NCI-H187 treated with DMSO at 0.1 percent for 48 hours (cell line): ENCODE data around the gene C9orf78.

Source experiments
- DNase-seq: peaks from one replicate; lab custom pipeline; 2025; lab: John Stamatoyannopoulos, UW

Gene C9orf78

DNA sequence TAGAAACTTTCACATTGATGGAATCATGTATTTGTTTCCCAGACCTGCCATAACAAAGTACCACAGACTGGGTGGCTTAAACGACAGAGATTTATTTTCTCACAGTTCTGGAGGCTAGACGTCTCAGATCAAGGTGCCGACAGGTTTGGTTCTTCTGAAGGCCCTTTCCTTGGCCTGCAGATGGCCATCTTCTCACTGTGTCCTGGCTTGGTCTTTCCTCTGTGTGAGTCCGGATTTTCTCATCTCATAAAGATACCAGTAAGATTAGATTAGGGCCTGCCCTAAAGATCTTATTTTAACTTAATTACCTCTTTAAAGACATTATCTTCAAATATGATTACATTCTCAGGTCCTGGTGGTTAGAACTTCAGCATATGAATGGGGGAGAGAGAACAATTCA lies 6.0 kb upstream of the C9orf78 start:
- DNase-seq, result no peak

GRCh38 chr9:129840034-129840433 lies 5.0 kb upstream of the C9orf78 start:
- DNase-seq, result no peak

DNA sequence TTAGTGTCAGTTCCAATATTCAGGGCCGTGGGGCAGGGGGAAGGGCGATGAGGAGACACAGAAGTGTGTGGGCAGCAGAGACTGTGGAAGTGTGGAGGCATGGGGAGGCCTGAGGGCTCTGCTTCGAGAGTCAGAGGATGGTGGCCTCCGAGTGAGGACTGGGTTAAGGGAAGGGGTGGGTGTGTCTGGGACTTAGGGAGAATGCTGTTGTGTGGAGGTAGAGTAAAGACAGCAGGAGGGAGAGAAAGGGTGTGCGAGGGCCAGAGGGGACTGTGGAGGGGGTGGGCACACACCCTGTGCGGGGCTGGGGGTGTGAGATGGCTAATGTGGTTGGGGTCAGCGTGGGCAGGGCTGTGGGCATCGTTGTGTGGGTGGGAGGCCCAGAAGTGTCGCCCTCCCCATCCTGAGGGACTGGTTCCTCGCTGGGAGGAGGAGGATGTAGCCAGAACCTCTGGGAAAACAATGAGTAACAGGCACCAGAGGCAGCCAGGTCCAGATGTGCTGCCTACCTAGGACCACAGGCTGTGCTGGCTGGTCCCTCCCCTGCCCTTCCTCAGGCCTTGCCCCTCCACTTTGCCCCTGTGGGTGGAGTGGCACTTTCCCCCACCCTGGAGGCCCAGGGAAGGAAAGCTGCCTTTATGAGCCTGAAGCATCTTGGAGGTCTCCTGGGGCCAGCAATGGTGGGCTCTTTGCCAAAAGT lies 4.4 kb upstream of the C9orf78 start:
- no peak for DNase-seq

- no peak for DNase-seq
Measured at GRCh38 chr9:129838707-129839259, 3.7 kb upstream of the C9orf78 start.

GRCh38 chr9:129836311-129837007 lies 1.4 kb upstream of the C9orf78 start:
- DNase-seq, result no peak

DNA sequence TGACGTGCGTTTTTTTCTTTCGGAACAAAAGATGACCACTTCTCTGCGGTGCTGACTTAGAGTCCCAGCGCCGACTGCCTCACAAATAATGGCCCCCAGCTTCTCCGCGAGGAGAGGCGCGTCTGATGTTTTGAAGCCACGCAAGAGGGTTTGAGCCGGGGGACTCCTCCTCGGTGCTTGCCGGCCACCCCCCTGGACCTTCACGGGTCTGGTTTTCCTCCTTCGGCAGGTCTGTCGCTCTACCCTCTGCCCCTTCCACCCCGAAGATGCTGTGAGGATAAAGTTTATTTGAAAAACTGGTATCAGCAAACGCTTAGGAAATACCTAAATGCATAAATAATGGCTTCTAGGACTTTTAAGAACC lies 767 bp upstream of the C9orf78 start:
- no peak for DNase-seq

GRCh38 chr9:129834489-129835127 lies 467 bp downstream of the C9orf78 start:
- DNase-seq, result no peak

DNA sequence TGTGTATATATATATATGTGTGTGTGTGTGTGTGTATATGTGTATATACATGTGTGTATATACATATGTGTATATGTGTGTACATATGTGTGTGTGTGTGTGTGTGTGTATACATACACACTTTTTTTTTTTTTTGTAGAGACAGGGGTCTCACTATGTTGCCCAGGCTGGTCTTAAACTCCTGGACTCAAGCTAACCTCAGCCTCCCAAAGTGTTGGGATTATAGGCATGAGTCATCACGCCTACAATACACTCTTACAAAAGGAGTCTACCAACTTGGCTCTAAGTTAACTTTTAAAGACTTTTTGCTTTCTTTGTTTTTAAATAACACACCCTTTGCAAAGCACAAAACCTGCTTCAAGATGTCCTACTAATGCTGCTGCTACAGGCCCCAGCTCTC lies 2.1 kb downstream of the C9orf78 start:
- DNase-seq, result no peak

DNA sequence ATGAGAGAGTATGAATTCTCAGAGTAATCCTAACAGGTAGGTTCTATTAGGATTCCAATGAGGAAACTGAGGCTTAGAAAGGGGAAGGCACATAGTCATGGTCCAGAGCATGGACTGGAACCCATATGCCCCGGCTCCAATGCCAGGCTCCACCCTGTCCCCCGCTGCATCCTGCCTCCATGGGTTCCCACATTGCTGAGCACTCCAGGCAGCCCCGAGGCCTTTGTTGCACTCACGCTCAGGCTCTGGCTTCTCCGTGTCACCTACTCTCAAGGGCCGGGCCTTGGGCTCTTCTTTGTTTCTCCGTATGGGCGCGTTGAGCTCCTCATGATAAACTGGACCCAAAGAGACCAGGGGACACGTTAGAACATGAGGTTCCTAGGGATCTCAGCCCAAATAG lies 6.1 kb downstream of the C9orf78 start:
- no peak for DNase-seq

- no peak for DNase-seq
Measured at GRCh38 chr9:129828051-129828450, 7.0 kb downstream of the C9orf78 start.

DNA sequence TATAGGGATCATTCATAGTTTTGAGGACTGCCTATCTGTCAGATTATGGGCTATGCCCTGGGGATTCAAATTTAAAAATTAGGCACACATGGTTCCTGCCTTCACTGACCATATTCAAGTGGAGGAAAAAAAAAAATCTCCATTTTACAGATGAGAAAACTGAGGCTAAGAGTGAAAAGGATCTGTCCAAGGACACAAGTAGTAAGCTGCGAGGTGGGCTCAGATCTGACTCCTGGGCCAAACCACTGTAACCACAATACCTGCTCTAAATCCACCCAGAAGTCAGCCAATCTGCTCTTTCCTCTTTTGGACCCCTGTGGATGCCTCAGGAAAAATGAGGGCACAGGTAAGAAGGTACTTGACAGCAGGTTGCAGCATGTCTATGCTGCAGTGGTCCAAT lies 8.3 kb downstream of the C9orf78 start:
- no peak for DNase-seq

GRCh38 chr9:129826344-129826743 lies 8.7 kb downstream of the C9orf78 start:
- DNase-seq, result no peak

DNA sequence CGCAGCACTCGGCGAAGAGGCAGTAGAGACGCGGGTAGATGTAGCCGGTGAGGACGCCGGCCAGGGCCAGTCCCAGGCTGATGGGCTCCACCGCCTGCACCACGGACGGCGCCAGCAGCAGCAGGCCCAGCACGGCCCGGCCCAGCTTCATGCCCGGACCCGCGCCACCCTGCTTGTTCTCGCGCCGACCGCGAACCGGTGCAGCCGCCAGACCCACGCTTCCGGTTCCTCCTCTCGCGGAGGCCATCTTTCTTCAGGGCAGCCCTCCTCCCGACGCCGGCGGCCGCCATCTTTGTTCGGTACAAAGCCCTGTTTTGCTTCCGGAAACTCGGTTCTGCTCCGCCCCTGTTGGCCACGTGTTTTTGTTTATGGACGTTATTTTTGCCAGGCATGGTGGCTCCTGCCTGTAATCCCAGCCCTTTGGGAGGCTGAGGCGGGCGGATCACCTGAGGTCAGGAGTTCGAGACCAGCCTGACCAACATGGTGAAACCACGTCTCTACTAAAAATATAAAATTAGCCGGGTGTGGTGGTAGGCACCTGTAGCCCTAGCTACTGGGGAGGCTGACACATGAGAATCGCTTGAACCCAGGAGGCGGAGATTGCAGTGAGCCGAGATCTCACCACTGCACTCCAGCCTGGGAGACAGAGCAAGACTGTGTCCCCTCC lies 11.0 kb downstream of the C9orf78 start, which contains the start of gene TOR1A:
Gene TOR1A, minus strand, starts transcription at position 202 of the 667 bp plus-strand sequence. Its CDS starts 51 bp downstream, at position 151.
- DNase-seq, result peak; percentile 66

GRCh38 chr9:129823542-129823934 lies 11.5 kb downstream of the C9orf78 start:
- no peak for DNase-seq

DNA sequence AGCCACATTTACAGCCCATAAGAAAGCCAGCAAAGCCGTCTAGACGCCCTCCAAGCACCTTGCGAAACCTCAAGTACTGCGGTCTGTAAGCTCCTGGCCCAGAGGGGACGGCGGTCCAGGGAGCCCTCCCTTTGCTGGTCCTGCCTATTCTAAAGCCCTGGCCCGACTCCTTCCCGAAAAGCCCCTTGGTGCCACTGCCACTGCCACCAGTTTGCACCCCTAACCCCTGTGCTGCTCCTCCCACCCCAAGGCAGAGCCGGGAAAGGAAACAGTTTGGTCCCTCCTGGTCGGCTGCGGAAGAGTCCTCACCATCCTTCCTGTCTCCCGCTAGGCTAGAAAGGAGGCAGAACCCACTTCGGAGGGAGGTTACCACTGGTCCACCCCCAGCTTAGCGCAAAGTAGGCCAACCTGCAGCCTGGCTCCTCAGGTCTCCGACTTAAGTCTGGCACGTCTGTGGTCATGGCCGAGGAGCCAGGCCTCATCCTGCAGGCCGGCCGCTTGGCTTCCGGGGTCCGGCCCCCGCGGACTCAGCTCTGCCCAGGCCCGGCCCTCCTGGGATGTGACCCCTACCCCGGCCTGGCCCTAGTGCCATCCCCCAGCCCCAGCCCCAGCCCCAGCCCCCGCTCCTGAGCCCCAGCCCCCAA lies 12.1 kb downstream of the C9orf78 start:
- no peak for DNase-seq

DNA sequence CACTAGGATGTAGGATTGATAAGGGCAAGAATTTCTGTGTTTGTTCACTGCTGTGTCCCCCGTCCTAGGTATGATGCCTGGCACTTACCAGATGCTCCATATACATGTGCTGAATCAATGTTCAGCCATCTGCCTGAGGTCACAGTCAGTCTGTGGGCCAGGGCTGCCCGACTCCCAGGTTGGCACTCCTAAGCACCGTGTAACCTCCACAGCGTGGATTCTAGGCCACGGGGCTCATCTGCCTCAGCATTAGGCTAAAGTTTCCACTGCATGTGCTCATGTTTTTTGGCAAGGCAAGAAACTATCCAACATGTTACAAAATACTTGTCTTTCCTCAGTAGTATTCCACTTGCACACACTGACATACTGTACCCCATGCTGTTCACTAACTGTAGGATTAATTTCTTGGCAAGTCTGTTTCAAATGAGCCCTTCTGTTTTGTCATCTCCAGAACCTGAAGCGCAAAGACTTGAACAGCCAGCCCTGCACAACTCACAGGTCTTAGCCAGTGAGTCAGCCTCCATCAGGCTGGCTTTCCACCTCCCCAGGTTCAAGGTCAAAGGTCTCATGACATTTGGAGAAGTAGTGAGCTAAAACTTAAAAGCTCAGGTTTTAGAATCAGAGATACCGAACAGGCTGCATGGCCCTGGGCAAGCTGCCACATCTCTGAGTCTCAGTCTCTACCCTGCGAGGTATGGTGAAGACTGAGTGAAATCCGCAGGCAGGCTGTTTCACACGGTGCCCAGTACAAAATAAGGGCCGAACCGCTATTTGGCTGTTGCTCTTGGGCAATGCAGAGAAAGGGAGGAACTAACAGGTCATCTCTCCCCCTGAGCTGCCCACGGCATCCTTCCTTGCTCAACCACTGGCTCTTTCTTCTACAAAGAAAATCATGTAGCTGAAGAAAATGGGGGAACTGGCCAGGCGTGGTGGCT lies 18.3 kb downstream of the C9orf78 start:
- no peak for DNase-seq

DNA sequence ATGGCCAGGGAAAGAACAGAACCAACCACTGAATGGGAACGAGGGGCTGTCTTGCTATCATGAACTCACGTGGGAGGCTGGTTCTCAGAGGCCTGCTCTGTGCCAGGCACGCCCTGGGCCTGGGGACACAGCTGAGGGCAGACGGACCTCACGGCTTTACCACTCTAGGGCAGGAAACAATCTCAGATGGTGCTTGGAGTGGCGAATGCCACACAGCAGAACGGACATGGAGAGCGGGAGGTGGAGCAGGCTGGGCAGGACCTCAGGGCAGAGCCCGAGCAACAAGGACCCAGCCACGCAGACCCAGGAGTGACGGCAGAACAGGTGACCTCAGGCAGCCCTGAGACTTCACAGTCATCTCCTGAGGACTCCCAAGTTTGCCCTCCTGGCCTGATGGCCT lies 19.8 kb downstream of the C9orf78 start:
- no peak for DNase-seq

- no peak for DNase-seq
Measured at GRCh38 chr9:129814432-129815223, 20.4 kb downstream of the C9orf78 start.

DNA sequence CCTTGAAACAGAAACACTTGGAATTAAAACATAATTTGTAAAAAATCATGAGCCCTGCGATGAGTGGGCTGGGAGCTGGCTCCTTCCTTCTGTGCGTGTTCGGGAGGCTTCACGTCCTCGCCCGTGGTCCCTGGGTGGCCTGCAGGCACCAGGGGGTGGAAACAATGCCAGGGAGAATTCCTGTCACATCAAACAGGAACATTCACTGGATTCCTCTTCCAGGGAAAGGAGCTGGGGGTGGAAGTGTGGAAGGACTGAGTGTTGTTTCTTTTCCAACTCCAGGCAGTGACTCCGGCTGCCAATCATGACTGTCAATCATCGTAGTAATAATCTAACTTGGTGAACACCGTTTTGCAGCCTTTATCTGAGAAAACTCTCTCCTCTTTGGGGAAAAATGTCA lies 21.4 kb downstream of the C9orf78 start:
- no peak for DNase-seq

DNA sequence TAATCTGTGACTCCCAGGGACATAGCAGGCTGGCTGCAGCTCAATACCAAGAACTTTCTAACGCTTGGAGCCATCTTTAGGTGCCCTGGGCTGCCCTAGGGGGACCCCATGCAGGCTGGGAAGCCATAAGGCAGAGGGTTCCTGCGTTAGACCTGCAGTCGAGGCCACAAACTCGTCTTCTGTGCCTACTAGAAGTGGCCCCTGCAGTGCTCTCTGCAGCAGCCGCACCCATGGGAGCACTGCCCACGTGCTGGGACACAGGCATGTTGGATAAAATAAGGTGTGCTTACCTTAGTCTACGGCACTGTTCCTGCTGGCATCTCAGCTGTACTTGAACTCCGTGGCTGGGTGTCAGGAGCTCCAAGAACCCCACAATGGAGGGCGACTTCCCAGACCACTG lies 22.7 kb downstream of the C9orf78 start:
- DNase-seq, result no peak
